Keratinocyte (primary cell): ENCODE data around the gene TRABD2B. TPM values are rescaled to one million over a fixed set of nuclear protein-coding genes. Genes with fewer than 3 reads are reported as not detected.

ENCODE experiments used
- DNase-seq: peaks from one replicate; pipeline ENCODE4 v3.0.0-alpha.2; 2011; ENCODE audit warnings: low read depth, missing footprints, low spot score
- FAIRE-seq: peaks from 2 replicates; lab custom pipeline; 2011; peaks lifted over from hg19 to GRCh38; lab: Jason Lieb, UNC
- H2AFZ ChIP-seq: 2 replicates; pipeline ENCODE4 v1.6.0; 2012; ENCODE audit warnings: low read length, control low read depth, inconsistent platforms; ENCODE audit not compliant: control insufficient read depth
- H3K27ac ChIP-seq: 2 replicates; pipeline ENCODE4 v1.5.1; 2011; ENCODE audit warnings: low read length; ENCODE audit not compliant: control insufficient read depth, insufficient read depth
- H3K27me3 ChIP-seq: 3 replicates; pipeline ENCODE4 v1.6.0; 2011; ENCODE audit warnings: low read length; ENCODE audit not compliant: control insufficient read depth, insufficient read depth; ENCODE audit errors: extremely low read depth
- H3K36me3 ChIP-seq, 2 experiments: 2 replicates in 1 of 2; 3 replicates in 1 of 2; pipeline ENCODE4 v1.5.1; 2011; ENCODE audit warnings: low read length in 2 of 2, mild to moderate bottlenecking in 1 of 2; ENCODE audit not compliant: control insufficient read depth in 2 of 2, insufficient read depth in 2 of 2; ENCODE audit errors: extremely low read depth in 1 of 2
- H3K4me1 ChIP-seq: 3 replicates; pipeline ENCODE4 v1.5.1; 2011; ENCODE audit warnings: low read length; ENCODE audit not compliant: control insufficient read depth, insufficient read depth; ENCODE audit errors: extremely low read depth
- H3K4me2 ChIP-seq: 3 replicates; pipeline ENCODE4 v1.6.0; 2011; ENCODE audit warnings: low read depth, low read length; ENCODE audit not compliant: control insufficient read depth, insufficient read depth; ENCODE audit errors: extremely low read depth
- H3K4me3 ChIP-seq, 3 experiments: fragments of 200-600 bp in 1 of 3; sonication (generic) in 1 of 3; 2 replicates in 2 of 3; 3 replicates in 1 of 3; pipeline ENCODE4 v1.5.1; 2011 to 2016; ENCODE audit warnings: low read length in 3 of 3, mild to moderate bottlenecking in 3 of 3, control low read depth in 2 of 3, inconsistent platforms in 1 of 3, low read depth in 1 of 3, mixed read lengths in 1 of 3, mixed run types in 1 of 3, moderate library complexity in 1 of 3; ENCODE audit not compliant: control insufficient read depth in 2 of 3, insufficient read depth in 2 of 3; ENCODE audit errors: extremely low read depth in 1 of 3
- H3K79me2 ChIP-seq: 2 replicates; pipeline ENCODE4 v1.6.0; 2012; ENCODE audit warnings: low read length; ENCODE audit not compliant: control insufficient read depth, insufficient read depth
- H3K9ac ChIP-seq: 3 replicates; pipeline ENCODE4 v1.6.0; 2011; ENCODE audit warnings: low read length; ENCODE audit not compliant: control insufficient read depth, insufficient read depth; ENCODE audit errors: extremely low read depth
- H3K9me1 ChIP-seq: 3 replicates; pipeline ENCODE4 v1.6.0; 2011; ENCODE audit warnings: low read length; ENCODE audit not compliant: control insufficient read depth, insufficient read depth; ENCODE audit errors: extremely low read depth
- H3K9me3 ChIP-seq: 2 replicates; pipeline ENCODE4 v1.5.1; 2012; ENCODE audit warnings: low read depth, low read length; ENCODE audit not compliant: control insufficient read depth
- H4K20me1 ChIP-seq: 3 replicates; pipeline ENCODE4 v1.6.0; 2011; ENCODE audit warnings: low read length; ENCODE audit not compliant: control insufficient read depth, insufficient read depth; ENCODE audit errors: extremely low read depth
- CTCF ChIP-seq, 3 experiments: IDR thresholded peaks in 1 of 3; conservative IDR thresholded peaks in 1 of 3; optimal IDR thresholded peaks in 1 of 3; 2 replicates in 2 of 3; 3 replicates in 1 of 3; pipeline versions ENCODE3 to v1.5.1; 2011; ENCODE audit warnings: low read length in 3 of 3, mild to moderate bottlenecking in 3 of 3, moderate library complexity in 2 of 3, control low read depth in 1 of 3, inconsistent platforms in 1 of 3; ENCODE audit not compliant: insufficient read depth in 2 of 3; ENCODE audit errors: extremely low read depth in 1 of 3
- EZH2 ChIP-seq: IDR thresholded peaks from one replicate; pipeline ENCODE4 v1.6.1; 2012; ENCODE audit warnings: inconsistent platforms, mild to moderate bottlenecking, low read length, moderate library complexity
- dilution Hi-C: fragments of 300-500 bp; cut with MboI; formaldehyde crosslinking; loops from one replicate; pipeline ENCODE4 v1.7.0; 2020; ENCODE audit warnings: low sequenced_read_pairs; ENCODE audit not compliant: extremely low pct_ligation_motif_present
- polyA plus RNA-seq, 5 experiments: library from polyadenylated mRNA; depleted of rRNA in 3 of 5; stranded (reverse) in 3 of 5; stranded (forward) in 1 of 5; unstranded in 1 of 5; fragments of >200 nt; gene quantifications; 1 replicate in 1 of 5; 2 replicates in 3 of 5; 3 replicates in 1 of 5; pipeline versions ENCODE4 v1.2.1 to v1.2.3, GENCODE V29; 2011 to 2012; ENCODE audit warnings: missing spikeins in 2 of 5, low read depth in 1 of 5, low replicate concordance in 1 of 5

Gene TRABD2B
- polyA plus RNA-seq, 1 donor (not counting 4 experiments of a cell fraction or from before 2014, with no cell fraction given) = 0.13 TPM

- no peak overlapping the region for H3K4me3 ChIP-seq
- FAIRE-seq = no peak
- H3K9me1 ChIP-seq = no peaks in the 10 kb centered on the region
- peaks cover 2% of the 10 kb centered on the region for H3K27me3 ChIP-seq
- H3K4me2 ChIP-seq = no peak overlapping the region
- no peaks in the 10 kb centered on the region for H3K9me3 ChIP-seq
- dilution Hi-C loops = no loop called here
- no peak overlapping the region for H3K27ac ChIP-seq
- DNase-seq = no peak
- H3K36me3 ChIP-seq = no peaks in the 10 kb centered on the region
- no peak overlapping the region for H3K9ac ChIP-seq
- no peaks in the 10 kb centered on the region for H3K79me2 ChIP-seq
- no peaks in the 10 kb centered on the region for H4K20me1 ChIP-seq
- TF ChIP-seq EZH2 = no peak
- no peak for TF ChIP-seq CTCF (optimal IDR thresholded peaks at IDR 0.05 in 1 of 3, IDR thresholded peaks at IDR 0.05 in 1 of 3, conservative IDR thresholded peaks at IDR 0.05 in 1 of 3; ENCODE audit: extremely low read depth in 1 of 3, insufficient read depth in 2 of 3, low read length in 3 of 3)
- H3K4me1 ChIP-seq = no peaks in the 10 kb centered on the region
- no peak overlapping the region for H2AFZ ChIP-seq
Observed at GRCh38 chr1:47837056-47837830, 159.9 kb downstream of the TRABD2B start.

GRCh38 chr1:47835409-47835808 is 161.8 kb downstream of the TRABD2B start:
- no peak overlapping the region for H2AFZ ChIP-seq
- dilution Hi-C loops = no loop called here
- no peak overlapping the region for H3K4me3 ChIP-seq
- H3K27me3 ChIP-seq = peaks cover 10% of the 10 kb centered on the region
- no peaks in the 10 kb centered on the region for H4K20me1 ChIP-seq
- no peaks in the 10 kb centered on the region for H3K36me3 ChIP-seq
- peaks cover 2% of the 10 kb centered on the region for H3K4me1 ChIP-seq
- TF ChIP-seq CTCF (optimal IDR thresholded peaks at IDR 0.05 in 1 of 3, IDR thresholded peaks at IDR 0.05 in 1 of 3, conservative IDR thresholded peaks at IDR 0.05 in 1 of 3; ENCODE audit: extremely low read depth in 1 of 3, insufficient read depth in 2 of 3, low read length in 3 of 3) (no peak), EZH2 (no peak)
- no peaks in the 10 kb centered on the region for H3K9me3 ChIP-seq
- no peak overlapping the region for H3K4me2 ChIP-seq
- no peaks in the 10 kb centered on the region for H3K9me1 ChIP-seq
- DNase-seq (no peak), FAIRE-seq (no peak)
- no peak overlapping the region for H3K27ac ChIP-seq
- no peaks in the 10 kb centered on the region for H3K79me2 ChIP-seq
- no peak overlapping the region for H3K9ac ChIP-seq
